OCI-LY3 (cell line): Measurements from ENCODE around the gene OR5H14.

ENCODE experiments used
- CTCF ChIP-seq: fragments of 200-600, 300-600 bp; sonication (generic); IDR thresholded peaks from 2 replicates; pipeline ENCODE4 v1.5.1; 2014; ENCODE audit warnings: antibody characterized with exemption, low read length, low read depth
- EZH2phosphoT487 ChIP-seq: fragments of 200-600 bp; shearing (Covaris generic); IDR thresholded peaks from 2 replicates; pipeline ENCODE4 v1.6.1; 2018; ENCODE audit warnings: antibody characterized with exemption, mixed run types, low read depth

GRCh38 chr3:98199020-98199419, 51.7 kb downstream of the OR5H14 start:
- no peak for TF ChIP-seq CTCF
- TF ChIP-seq EZH2phosphoT487: no peak
